ENCODE data around the gene HBG2.

- TF ChIP-seq CTCF (IDR thresholded peaks at IDR 0.05 in 8 of 11, conservative IDR thresholded peaks at IDR 0.05 in 3 of 11) (no peak), POLR2A (IDR thresholded peaks at IDR 0.05) (no peak), POLR2AphosphoS5 (IDR thresholded peaks at IDR 0.05) (no peak)
These were observed 12.0 kb upstream of the HBG2 start for GRCh38 chr11:5266609-5267008.

Measured in spleen (tissue), 7 donors.